Right renal pelvis (tissue), 4 donors: ENCODE data around the gene ATOX1. TPM values are rescaled to one million over a fixed set of nuclear protein-coding genes. Genes with fewer than 3 reads are reported as not detected.
"Not testable (repeated sequence)": the region's sequence is repeated elsewhere in the genome, so short reads cannot be mapped to it uniquely, and the experiment has no call there.

Source experiments
- DNase-seq, 4 donors: peaks; one replicate each; pipeline ENCODE4 v3.0.0-alpha.2; 2013; ENCODE audit warnings: low read depth in 4 of 4, low spot score in 3 of 4, missing footprints in 1 of 4
- polyA plus RNA-seq, 4 donors: library from polyadenylated mRNA; unstranded; fragments of 120-200 nt; gene quantifications; one replicate each; pipeline ENCODE4 v1.2.1, GENCODE V29; 2013; ENCODE audit not compliant: insufficient read length in 4 of 4

The ATOX1 gene
- polyA plus RNA-seq, 4 donors, result 107 to 133 (median 111) TPM

- no peak for DNase-seq
These were observed 22.8 kb downstream of the ATOX1 start for GRCh38 chr5:151735646-151736045.

- no peak for DNase-seq
These were observed 24.4 kb downstream of the ATOX1 start for GRCh38 chr5:151734064-151734408.

GRCh38 chr5:151733358-151734063 lies 24.9 kb downstream of the ATOX1 start:
- DNase-seq, result no peak

- DNase-seq, result no peak
These were observed 28.1 kb downstream of the ATOX1 start for GRCh38 chr5:151730381-151730780.

GRCh38 chr5:151729597-151729996 lies 28.8 kb downstream of the ATOX1 start:
- not testable (repeated sequence) for DNase-seq

GRCh38 chr5:151724360-151724759 lies 34.1 kb downstream of the ATOX1 start:
- DNase-seq, result no peak

GRCh38 chr5:151722546-151722945 lies 35.9 kb downstream of the ATOX1 start:
- DNase-seq, result no peak

GRCh38 chr5:151721812-151722391 lies 36.5 kb downstream of the ATOX1 start:
- no peak for DNase-seq

- no peak for DNase-seq
These were observed 37.3 kb downstream of the ATOX1 start for GRCh38 chr5:151721087-151721646.

- no peak for DNase-seq
These were observed 38.2 kb downstream of the ATOX1 start for GRCh38 chr5:151720215-151720614.

GRCh38 chr5:151719228-151720000 lies 39.0 kb downstream of the ATOX1 start:
- no peak for DNase-seq

GRCh38 chr5:151718646-151719045 lies 39.8 kb downstream of the ATOX1 start:
- DNase-seq, result no peak

GRCh38 chr5:151718153-151718552 lies 40.3 kb downstream of the ATOX1 start:
- DNase-seq, result no peak

- DNase-seq, result no peak
These were observed 41.0 kb downstream of the ATOX1 start for GRCh38 chr5:151717416-151717815.

- DNase-seq, result no peak
These were observed 49.2 kb downstream of the ATOX1 start for GRCh38 chr5:151709109-151709735.

- no peak for DNase-seq
These were observed 50.3 kb downstream of the ATOX1 start for GRCh38 chr5:151708126-151708525.

- DNase-seq, result no peak
These were observed 50.9 kb downstream of the ATOX1 start for GRCh38 chr5:151707567-151707966.

GRCh38 chr5:151706906-151707305 lies 51.5 kb downstream of the ATOX1 start:
- no peak for DNase-seq

- DNase-seq, result no peak
These were observed 54.7 kb downstream of the ATOX1 start for GRCh38 chr5:151703780-151704179.

GRCh38 chr5:151703227-151703626 lies 55.2 kb downstream of the ATOX1 start:
- DNase-seq, result no peak

- no peak for DNase-seq
These were observed 57.6 kb downstream of the ATOX1 start for GRCh38 chr5:151700820-151701219.
